Measurements from ENCODE around the gene ETV4.
"Not testable (repeated sequence)": the region's sequence is repeated elsewhere in the genome, so short reads cannot be mapped to it uniquely, and the experiment has no call there.

ETV4 gene

GRCh38 chr17:43543300-43543699, 2.8 kb downstream of the ETV4 start:
- DNase-seq, result no peak

GRCh38 chr17:43542859-43543258, 3.3 kb downstream of the ETV4 start:
- no peak for DNase-seq

GRCh38 chr17:43540821-43541674, 5.1 kb downstream of the ETV4 start:
- no peak for DNase-seq

DNA sequence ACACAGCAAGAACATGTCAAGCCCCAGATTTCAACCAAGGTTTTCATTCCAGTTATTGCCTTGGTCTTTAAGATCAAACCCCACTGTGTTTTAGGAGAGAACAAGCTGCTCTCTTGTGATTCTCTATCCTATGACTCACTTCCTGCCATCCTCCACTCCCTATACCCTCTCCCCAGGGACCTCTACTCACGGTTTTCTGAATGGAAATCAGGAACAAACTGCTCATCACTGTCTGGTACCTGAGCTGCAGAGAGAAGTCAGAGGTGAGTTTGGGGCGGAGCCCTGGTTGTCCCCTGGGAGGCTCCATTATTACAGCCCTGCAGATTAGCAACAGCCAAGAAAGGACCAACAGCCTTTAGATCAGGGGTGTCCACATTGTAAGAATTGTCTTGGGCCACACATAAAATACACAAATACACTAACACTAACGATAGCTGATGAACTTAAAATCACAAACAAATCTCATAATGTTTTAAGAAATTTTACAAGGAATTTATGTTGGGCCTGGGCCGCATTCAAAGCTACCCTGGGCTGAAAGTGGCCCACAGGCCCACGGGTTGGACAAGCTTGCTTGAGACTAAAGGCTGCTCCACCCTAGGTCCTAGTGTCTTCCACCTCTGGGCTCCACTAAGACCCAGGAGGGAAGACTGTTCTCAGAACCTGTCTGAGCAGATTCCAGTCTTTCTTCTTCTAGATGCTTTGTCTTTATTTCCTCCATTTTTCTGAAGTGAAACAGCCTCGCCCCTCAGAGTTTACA, 9.7 kb downstream of the ETV4 start:
- DNase-seq, result no peak

GRCh38 chr17:43534909-43535308, 11.2 kb downstream of the ETV4 start:
- no peak for DNase-seq

- DNase-seq, result no peak
Measured at GRCh38 chr17:43533699-43534098, 12.4 kb downstream of the ETV4 start.

DNA sequence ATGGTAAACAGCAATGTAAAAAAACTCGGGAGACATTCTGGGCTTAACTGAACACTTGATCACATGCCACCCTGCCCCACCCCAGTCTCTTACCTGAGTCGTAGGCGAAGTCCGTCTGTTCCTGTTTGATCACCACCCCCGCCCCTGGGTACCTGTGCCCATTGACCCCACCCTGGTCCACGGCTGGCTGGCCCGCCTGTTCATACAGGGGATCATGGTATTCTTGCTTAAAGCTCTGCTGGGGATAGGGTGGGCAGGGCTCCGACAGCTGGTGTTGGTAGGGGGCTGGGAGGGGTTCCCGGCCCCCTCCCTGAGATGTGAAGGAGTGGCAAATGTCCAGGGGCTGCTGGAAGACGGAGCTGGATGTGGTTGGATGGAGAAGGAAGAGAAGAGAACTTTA, 13.6 kb downstream of the ETV4 start:
- no peak for DNase-seq

- no peak for DNase-seq
Measured at GRCh38 chr17:43531955-43532354, 14.2 kb downstream of the ETV4 start.

GRCh38 chr17:43531082-43531378, 15.1 kb downstream of the ETV4 start:
- no peak for DNase-seq

DNA sequence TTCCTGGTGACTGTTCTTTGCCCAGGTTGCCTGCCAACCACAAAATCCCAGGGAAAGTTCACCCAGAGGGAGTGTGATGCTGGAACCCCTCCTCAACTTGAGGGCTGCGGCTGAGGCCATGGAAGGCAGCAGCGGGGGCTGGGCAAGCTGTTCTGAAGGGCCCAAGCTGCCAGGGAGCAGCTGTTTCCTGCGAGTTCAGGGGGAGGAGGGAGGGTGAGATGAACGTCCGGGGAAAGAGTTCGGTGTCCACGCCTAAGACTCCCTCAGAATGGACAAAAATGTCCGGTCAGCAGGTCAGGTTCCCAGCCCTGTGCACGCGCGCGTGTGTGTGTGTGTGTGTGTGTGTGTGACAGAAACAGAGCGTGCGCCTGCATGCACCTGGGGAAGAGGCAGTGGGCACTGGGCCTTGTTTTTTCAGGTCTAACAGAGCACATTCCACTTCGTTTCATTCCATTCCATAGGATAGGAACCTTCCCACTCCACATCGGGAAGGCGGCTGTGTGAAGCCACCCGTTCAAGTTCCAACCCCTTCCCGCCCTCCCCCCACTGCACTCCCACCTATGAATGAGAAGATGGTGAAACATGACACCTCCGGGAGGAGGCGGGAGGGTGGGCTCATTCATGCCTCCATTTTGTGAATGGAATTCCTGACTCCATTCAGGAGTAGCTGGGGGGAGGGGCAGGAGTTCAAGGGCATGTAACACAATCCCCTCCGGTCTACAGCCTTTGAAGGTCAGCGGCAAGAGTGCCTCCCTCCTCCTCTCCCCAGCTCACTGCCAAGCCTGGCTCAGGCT, 15.7 kb downstream of the ETV4 start:
- DNase-seq, result no peak

DNA sequence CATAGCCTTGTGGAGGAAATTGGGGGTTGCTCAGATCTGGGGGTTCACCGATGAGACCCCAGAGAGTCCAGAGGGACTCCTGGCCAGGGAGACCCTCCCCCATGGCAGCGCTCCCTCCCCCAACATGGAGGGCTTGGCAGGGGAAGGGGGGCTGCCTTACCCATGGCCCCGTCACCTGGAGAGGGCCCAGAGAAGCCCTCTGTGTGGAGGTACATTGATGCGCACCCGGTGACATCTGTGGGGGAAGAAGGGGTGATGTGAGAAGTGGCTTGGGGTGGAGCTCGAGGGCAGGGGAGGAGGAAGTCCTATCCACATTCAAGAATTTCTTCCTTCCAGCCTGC, 16.2 kb downstream of the ETV4 start:
- DNase-seq, result no peak

GRCh38 chr17:43528988-43529814, 16.9 kb downstream of the ETV4 start:
- no peak for DNase-seq

- no peak for DNase-seq
Measured at GRCh38 chr17:43528319-43528987, 17.7 kb downstream of the ETV4 start.

DNA sequence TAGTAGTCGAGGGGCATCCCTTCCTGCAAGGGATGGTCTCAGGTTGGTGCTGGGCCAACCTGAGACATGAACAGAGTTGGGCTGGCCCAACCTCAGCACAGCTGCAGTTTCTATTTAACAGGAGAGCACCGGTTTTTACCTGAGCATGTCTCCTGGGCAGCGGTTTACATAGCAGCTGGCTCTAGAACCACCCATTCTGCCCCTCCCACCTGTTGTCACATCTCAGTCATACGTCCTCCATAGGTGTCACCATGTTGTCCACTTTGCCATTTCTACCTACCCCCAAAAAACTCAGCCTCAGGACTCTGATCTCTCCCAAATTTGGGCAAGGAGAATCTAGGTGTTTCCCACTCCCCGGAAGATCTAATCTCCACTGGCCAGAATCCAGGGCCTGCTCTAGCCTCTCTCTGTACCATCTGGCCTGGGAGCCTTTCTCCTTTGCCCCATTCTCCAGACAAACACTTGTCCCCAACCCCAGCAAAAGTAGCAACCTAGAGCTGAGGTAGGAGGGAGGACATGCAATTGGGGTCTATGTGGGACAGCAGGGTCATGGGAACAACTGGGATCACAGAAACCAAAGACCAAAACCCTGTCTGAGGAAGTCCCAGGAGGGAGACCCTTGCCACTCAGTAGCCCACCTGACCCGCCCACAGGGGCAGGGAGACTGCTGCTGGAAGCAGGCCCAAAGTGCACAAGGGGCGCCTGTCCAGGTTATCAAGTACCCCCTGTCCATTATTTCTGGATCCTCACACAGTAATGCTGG, 19.1 kb downstream of the ETV4 start:
- DNase-seq, result no peak

GRCh38 chr17:43524945-43525575, 21.1 kb downstream of the ETV4 start:
- DNase-seq, result no peak

GRCh38 chr17:43521389-43521788, 24.8 kb downstream of the ETV4 start:
- no peak for DNase-seq

GRCh38 chr17:43517615-43518386, 28.3 kb downstream of the ETV4 start:
- no peak for DNase-seq

DNA sequence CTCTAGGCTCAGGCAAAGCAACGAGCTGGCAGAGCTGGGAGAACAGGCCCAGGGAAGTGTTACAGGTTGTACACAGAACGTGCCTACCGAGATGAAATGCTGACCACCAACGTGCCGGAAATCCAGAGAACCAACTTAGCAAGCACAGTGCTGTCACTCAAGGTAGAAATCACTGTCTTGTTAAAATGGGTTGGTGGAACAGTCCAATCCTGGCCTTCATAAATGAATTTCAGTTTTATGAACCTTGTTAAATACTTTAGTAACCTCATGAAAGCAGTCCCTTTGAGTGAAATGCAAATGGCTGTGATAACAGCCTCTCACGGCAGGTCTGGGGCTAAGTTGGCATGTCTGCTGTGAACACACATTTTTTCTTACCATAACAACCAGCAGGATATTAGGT, 29.0 kb downstream of the ETV4 start:
- no peak for DNase-seq

GRCh38 chr17:43515656-43516055, 30.5 kb downstream of the ETV4 start:
- DNase-seq, result no peak

DNA sequence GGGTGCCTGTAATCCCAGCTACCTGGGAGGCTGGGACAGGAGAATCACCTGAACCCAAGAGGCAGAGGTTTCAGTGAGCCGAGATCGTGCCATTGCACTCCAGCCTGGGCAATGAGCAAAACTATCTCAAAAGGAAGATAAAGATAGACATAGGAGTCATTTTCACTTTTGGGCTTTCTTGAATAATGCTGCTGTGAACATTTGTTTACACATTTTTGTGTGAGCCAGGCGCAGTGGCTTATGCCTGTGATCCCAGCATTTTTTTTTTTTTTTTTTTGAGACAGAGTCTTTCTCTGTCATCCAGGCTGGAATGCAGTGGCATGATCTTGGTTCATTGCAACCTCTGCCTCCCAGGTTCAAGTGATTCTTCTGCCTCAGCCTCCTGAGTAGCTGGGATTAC, 34.9 kb downstream of the ETV4 start:
- DNase-seq, result not testable (repeated sequence)

Data from effector CD8-positive, alpha-beta T cell (primary cell).